Immature natural killer cell (primary cell): Measurements from ENCODE around the gene MANBA. TPM values are rescaled to one million over a fixed set of nuclear protein-coding genes. Genes with fewer than 3 reads are reported as not detected.

ENCODE experiments used
- DNase-seq, 3 donors: peaks; one replicate each; pipeline ENCODE4 v3.0.0; 2022; ENCODE audit warnings: mixed read lengths in 1 of 3
- H3K27ac Mint-ChIP-seq, 6 donors: one replicate each; pipeline ENCODE4 v1.8.0; 2020; ENCODE audit warnings: mixed read lengths in 6 of 6, mild to moderate bottlenecking in 5 of 6, inconsistent platforms in 4 of 6, moderate library complexity in 3 of 6
- H3K27me3 Mint-ChIP-seq, 3 donors: one replicate each; pipeline ENCODE4 v1.8.0; 2020 to 2021; ENCODE audit warnings: low read depth in 3 of 3, mild to moderate bottlenecking in 3 of 3, mixed read lengths in 3 of 3, moderate library complexity in 3 of 3, inconsistent platforms in 1 of 3
- H3K36me3 Mint-ChIP-seq, 3 donors: one replicate each; pipeline ENCODE4 v1.8.0; 2020; ENCODE audit warnings: mixed read lengths in 3 of 3, inconsistent platforms in 2 of 3, mild to moderate bottlenecking in 2 of 3
- H3K4me1 Mint-ChIP-seq, 2 donors: one replicate each; pipeline ENCODE4 v1.8.0; 2020; ENCODE audit warnings: inconsistent platforms in 2 of 2, mild to moderate bottlenecking in 2 of 2, mixed read lengths in 2 of 2, moderate library complexity in 1 of 2
- H3K4me3 Mint-ChIP-seq, 5 donors: one replicate each; pipeline ENCODE4 v1.8.0; 2020; ENCODE audit warnings: mild to moderate bottlenecking in 5 of 5, mixed read lengths in 5 of 5, inconsistent platforms in 3 of 5, moderate library complexity in 3 of 5
- H3K9me3 Mint-ChIP-seq, 6 donors: one replicate each; pipeline ENCODE4 v1.8.0; 2020; ENCODE audit warnings: mild to moderate bottlenecking in 6 of 6, mixed read lengths in 6 of 6, inconsistent platforms in 4 of 6, moderate library complexity in 3 of 6
- polyA plus RNA-seq, 3 donors: library from polyadenylated mRNA; unstranded; fragments of 300-500 nt; fragmentation: Illumina TruSeq; gene quantifications; one replicate each; pipeline ENCODE4 v1.2.3, GENCODE V29; 2021

Gene MANBA
- polyA plus RNA-seq, 3 donors from 2014 or later = 17.7 to 26.2 (median 18.3) TPM

- H3K27ac Mint-ChIP-seq = no peak overlapping the region
- no peaks in the 10 kb centered on the region for H3K27me3 Mint-ChIP-seq
- no peak overlapping the region for H3K4me3 Mint-ChIP-seq
- H3K4me1 Mint-ChIP-seq = peaks cover 0 to 3% of the 10 kb centered on the region in 2 donors
- no peak for DNase-seq
- peaks cover 0 to 32% (median 26%) of the 10 kb centered on the region in 3 donors for H3K36me3 Mint-ChIP-seq
- H3K9me3 Mint-ChIP-seq = no peaks in the 10 kb centered on the region
These were observed 53.6 kb downstream of the MANBA start for GRCh38 chr4:102707150-102707549.

GRCh38 chr4:102705391-102705935 is 55.3 kb downstream of the MANBA start:
- Mint-ChIP-seq H3K4me3 (no peak overlapping the region), H3K4me1 (peaks cover 0 to 3% of the 10 kb centered on the region in 2 donors), H3K36me3 (peaks cover 0 to 26% (median 23%) of the 10 kb centered on the region in 3 donors), H3K27ac (no peak overlapping the region), H3K27me3 (no peaks in the 10 kb centered on the region), H3K9me3 (peaks cover 0 to 2% (median 0%) of the 10 kb centered on the region in 6 donors)
- DNase-seq = no peak

GRCh38 chr4:102696758-102697157 is 64.0 kb downstream of the MANBA start:
- peaks cover 0 to 3% (median 0%) of the 10 kb centered on the region in 6 donors for H3K9me3 Mint-ChIP-seq
- H3K27me3 Mint-ChIP-seq = no peaks in the 10 kb centered on the region

GRCh38 chr4:102694791-102695190 is 66.0 kb downstream of the MANBA start:
- no peak overlapping the region for H3K4me3 Mint-ChIP-seq
- DNase-seq = no peak
- H3K27ac Mint-ChIP-seq = peak overlapping the region in 1 of 6 donors; percentile 20

More at GRCh38 chr4:102696758-102697157, 64.0 kb downstream of the MANBA start:
- Mint-ChIP-seq H3K4me3 (no peak overlapping the region), H3K27ac (no peak overlapping the region), H3K4me1 (no peaks in the 10 kb centered on the region), H3K36me3 (peaks cover 8 to 26% (median 25%) of the 10 kb centered on the region in 3 donors)
- no peak for DNase-seq

GRCh38 chr4:102693861-102694260 is 66.9 kb downstream of the MANBA start:
- no peak overlapping the region for H3K27ac Mint-ChIP-seq

More at GRCh38 chr4:102694791-102695190, 66.0 kb downstream of the MANBA start:
- no peaks in the 10 kb centered on the region for H3K4me1 Mint-ChIP-seq
- no peaks in the 10 kb centered on the region for H3K9me3 Mint-ChIP-seq
- H3K36me3 Mint-ChIP-seq = peaks cover 11 to 31% (median 24%) of the 10 kb centered on the region in 3 donors
- H3K27me3 Mint-ChIP-seq = no peaks in the 10 kb centered on the region

GRCh38 chr4:102693262-102693850 is 67.4 kb downstream of the MANBA start:
- Mint-ChIP-seq H3K36me3 (peaks cover 13 to 34% (median 28%) of the 10 kb centered on the region in 3 donors), H3K4me3 (no peak overlapping the region), H3K27ac (no peak overlapping the region), H3K4me1 (no peaks in the 10 kb centered on the region), H3K9me3 (no peaks in the 10 kb centered on the region), H3K27me3 (no peaks in the 10 kb centered on the region)
- DNase-seq = no peak

More at GRCh38 chr4:102693861-102694260, 66.9 kb downstream of the MANBA start:
- Mint-ChIP-seq H3K4me1 (no peaks in the 10 kb centered on the region), H3K27me3 (no peaks in the 10 kb centered on the region), H3K4me3 (no peak overlapping the region), H3K9me3 (no peaks in the 10 kb centered on the region), H3K36me3 (peaks cover 13 to 34% (median 28%) of the 10 kb centered on the region in 3 donors)
- DNase-seq = no peak

GRCh38 chr4:102692474-102692873 is 68.3 kb downstream of the MANBA start:
- Mint-ChIP-seq H3K36me3 (peaks cover 13 to 34% (median 28%) of the 10 kb centered on the region in 3 donors), H3K27ac (no peak overlapping the region), H3K4me1 (no peaks in the 10 kb centered on the region), H3K9me3 (no peaks in the 10 kb centered on the region), H3K27me3 (no peaks in the 10 kb centered on the region), H3K4me3 (no peak overlapping the region)
- no peak for DNase-seq

- H3K27me3 Mint-ChIP-seq = no peaks in the 10 kb centered on the region
- no peaks in the 10 kb centered on the region for H3K9me3 Mint-ChIP-seq
- no peak overlapping the region for H3K27ac Mint-ChIP-seq
- H3K36me3 Mint-ChIP-seq = peaks cover 5 to 17% (median 12%) of the 10 kb centered on the region in 3 donors
- no peaks in the 10 kb centered on the region for H3K4me1 Mint-ChIP-seq
- DNase-seq = no peak
- H3K4me3 Mint-ChIP-seq = no peak overlapping the region
These were observed 72.8 kb downstream of the MANBA start for GRCh38 chr4:102687982-102688433.

GRCh38 chr4:102687373-102687981 is 73.3 kb downstream of the MANBA start:
- no peak overlapping the region for H3K4me3 Mint-ChIP-seq
- no peaks in the 10 kb centered on the region for H3K4me1 Mint-ChIP-seq
- H3K36me3 Mint-ChIP-seq = peaks cover 5 to 12% (median 8%) of the 10 kb centered on the region in 3 donors
- no peak for DNase-seq
- no peak overlapping the region for H3K27ac Mint-ChIP-seq
- no peaks in the 10 kb centered on the region for H3K27me3 Mint-ChIP-seq
- no peaks in the 10 kb centered on the region for H3K9me3 Mint-ChIP-seq

GRCh38 chr4:102685768-102686167 is 75.0 kb downstream of the MANBA start:
- H3K4me3 Mint-ChIP-seq = no peak overlapping the region
- peaks cover 5 to 13% (median 8%) of the 10 kb centered on the region in 3 donors for H3K36me3 Mint-ChIP-seq

GRCh38 chr4:102684610-102685052 is 76.1 kb downstream of the MANBA start:
- no peak overlapping the region for H3K27ac Mint-ChIP-seq
- H3K4me3 Mint-ChIP-seq = no peak overlapping the region
- H3K36me3 Mint-ChIP-seq = peaks cover under 1 to 17% (median 7%) of the 10 kb centered on the region in 3 donors
- H3K27me3 Mint-ChIP-seq = no peaks in the 10 kb centered on the region
- no peaks in the 10 kb centered on the region for H3K9me3 Mint-ChIP-seq
- no peak for DNase-seq
- no peaks in the 10 kb centered on the region for H3K4me1 Mint-ChIP-seq

More at GRCh38 chr4:102685768-102686167, 75.0 kb downstream of the MANBA start:
- no peak overlapping the region for H3K27ac Mint-ChIP-seq
- no peaks in the 10 kb centered on the region for H3K9me3 Mint-ChIP-seq
- DNase-seq = no peak
- H3K4me1 Mint-ChIP-seq = no peaks in the 10 kb centered on the region
- no peaks in the 10 kb centered on the region for H3K27me3 Mint-ChIP-seq

GRCh38 chr4:102683881-102684609 is 76.7 kb downstream of the MANBA start:
- no peak overlapping the region for H3K4me3 Mint-ChIP-seq
- H3K9me3 Mint-ChIP-seq = no peaks in the 10 kb centered on the region
- peaks cover 0 to 16% (median 6%) of the 10 kb centered on the region in 3 donors for H3K36me3 Mint-ChIP-seq
- no peak for DNase-seq
- H3K4me1 Mint-ChIP-seq = no peaks in the 10 kb centered on the region
- no peak overlapping the region for H3K27ac Mint-ChIP-seq
- H3K27me3 Mint-ChIP-seq = no peaks in the 10 kb centered on the region

GRCh38 chr4:102678695-102679335 is 82.0 kb downstream of the MANBA start:
- Mint-ChIP-seq H3K4me3 (no peak overlapping the region), H3K9me3 (no peaks in the 10 kb centered on the region), H3K27ac (no peak overlapping the region), H3K27me3 (no peaks in the 10 kb centered on the region), H3K4me1 (no peaks in the 10 kb centered on the region), H3K36me3 (peaks cover 0 to 16% (median 12%) of the 10 kb centered on the region in 3 donors)
- no peak for DNase-seq
